Gastroesophageal sphincter (tissue), 4 donors: ENCODE results near the gene ACADVL. TPM values are rescaled to one million over a fixed set of nuclear protein-coding genes. Genes with fewer than 3 reads are reported as not detected.
"Not testable (repeated sequence)": the region's sequence is repeated elsewhere in the genome, so short reads cannot be mapped to it uniquely, and the experiment has no call there.

ENCODE experiments used
- ATAC-seq: fragments of 150-250 bp; one replicate; pipeline ENCODE4 v1.9.1; 2016; ENCODE audit warnings: mild to moderate bottlenecking, moderate library complexity
- H3K27ac ChIP-seq, 4 donors: fragments of 200-600 bp; sonication (generic) in 3 of 4; 1 replicate in 3 of 4; 2 replicates in 1 of 4; pipeline ENCODE4 v1.5.1; 2016 to 2019
- H3K27me3 ChIP-seq: fragments of 200-600 bp; sonication (generic); one replicate; pipeline ENCODE4 v1.5.1; 2019
- H3K36me3 ChIP-seq, 2 donors: fragments of 200-600 bp; sonication (generic); one replicate each; pipeline ENCODE4 v1.5.1; 2019; ENCODE audit warnings: control low read depth in 1 of 2
- H3K4me1 ChIP-seq, 3 donors: fragments of 200-600 bp; sonication (generic); 1 replicate in 2 of 3; 2 replicates in 1 of 3; pipeline ENCODE4 v1.5.1; 2016 to 2019; ENCODE audit warnings: control low read depth in 2 of 3
- H3K4me3 ChIP-seq, 2 donors: fragments of 200-600 bp; sonication (generic); one replicate each; pipeline ENCODE4 v1.5.1; 2019; ENCODE audit warnings: mild to moderate bottlenecking in 1 of 2, moderate library complexity in 1 of 2
- H3K9me3 ChIP-seq, 3 donors: fragments of 200-600 bp; sonication (generic); one replicate each; pipeline ENCODE4 v1.5.1; 2017 to 2019; ENCODE audit warnings: control low read depth in 2 of 3
- EP300 ChIP-seq: sonication (generic); formaldehyde crosslinking; IDR thresholded peaks from one replicate; pipeline ENCODE4 v1.6.1; 2017; ENCODE audit warnings: antibody characterized with exemption, mild to moderate bottlenecking
- POLR2A ChIP-seq, 2 donors: fragments of 450-650 bp; IDR thresholded peaks; one replicate each; pipeline ENCODE4 v1.6.1; 2017; ENCODE audit warnings: antibody characterized with exemption in 2 of 2, mild to moderate bottlenecking in 2 of 2, moderate library complexity in 1 of 2
- POLR2AphosphoS5 ChIP-seq: sonication (generic); formaldehyde crosslinking; IDR thresholded peaks from one replicate; pipeline ENCODE4 v1.6.1; 2017; ENCODE audit warnings: antibody characterized with exemption
- WGBS, 2 donors: methylation state at CpG; one replicate each; pipeline ENCODE4 v1.1.5; 2018; ENCODE audit warnings: low coverage in 1 of 2; 5-methylcytosine and 5-hydroxymethylcytosine counted together
- total RNA-seq, 4 donors: library from RNA; depleted of rRNA; stranded (reverse); fragments of >200 nt; gene quantifications; one replicate each; pipeline ENCODE4 v1.1.0, GENCODE V29; 2016
- TF ChIP-seq, protein P1 (sequence below), 4 experiments: fragments of 200-600 bp in 2 of 4; fragments of 450-650 bp in 2 of 4; sonication (generic) in 1 of 4; IDR thresholded peaks; one replicate each; pipeline ENCODE4 v1.5.1; 2017 to 2019; ENCODE audit warnings: antibody characterized with exemption in 4 of 4, mild to moderate bottlenecking in 2 of 4, moderate library complexity in 2 of 4

ACADVL gene
- total RNA-seq, 4 donors from 2014 or later = 331 to 508 (median 475) TPM

DNA sequence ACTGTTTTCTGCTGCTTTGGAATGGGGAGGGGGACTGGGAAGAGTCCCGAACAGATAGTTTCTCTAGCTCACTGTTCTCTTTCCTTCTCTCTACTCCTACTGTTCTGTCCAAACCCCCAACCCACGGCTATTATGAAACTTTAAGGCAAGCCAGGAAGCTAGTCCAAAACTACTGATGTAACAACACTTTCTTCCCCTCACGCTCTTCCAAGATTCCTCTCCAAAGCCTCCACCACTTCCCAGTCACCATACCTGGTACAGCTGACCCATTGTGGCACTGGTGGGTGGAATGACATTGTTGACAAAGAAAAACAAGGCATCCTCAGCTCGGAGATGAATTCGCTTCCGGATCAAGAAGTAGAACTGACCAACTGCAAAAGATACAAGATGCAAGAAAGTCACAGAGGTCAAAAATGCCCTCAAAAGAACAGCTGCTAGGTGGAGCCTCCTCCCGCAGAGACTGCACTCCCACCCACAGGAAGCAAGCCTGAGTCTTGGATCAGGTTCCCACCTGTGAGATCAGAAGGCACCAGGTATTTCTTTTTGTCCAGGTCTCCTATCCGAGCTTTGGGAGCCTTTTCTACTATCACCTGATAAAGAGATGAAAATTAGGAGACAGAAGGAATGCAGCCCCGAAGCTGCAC is 21.5 kb downstream of the ACADVL start:
- Histone ChIP-seq H3K4me1 (peaks cover 8 to 55% (median 28%) of the 10 kb centered on the region in 3 donors), H3K4me3 (peak overlapping the region; percentile 78 to 87), H3K27me3 (no peaks in the 10 kb centered on the region), H3K9me3 (no peaks in the 10 kb centered on the region), H3K36me3 (peaks cover 0 to 48% of the 10 kb centered on the region in 2 donors), H3K27ac (peak overlapping the region; percentile 80 to 98 (median 96))
- WGBS, 2 donors = 27 to 34% methylated on average over 6 to 9 of the region's 9 CpGs
- TF ChIP-seq POLR2A (IDR thresholded peaks at IDR 0.05) = no peak
- TF ChIP-seq, protein P1, sequence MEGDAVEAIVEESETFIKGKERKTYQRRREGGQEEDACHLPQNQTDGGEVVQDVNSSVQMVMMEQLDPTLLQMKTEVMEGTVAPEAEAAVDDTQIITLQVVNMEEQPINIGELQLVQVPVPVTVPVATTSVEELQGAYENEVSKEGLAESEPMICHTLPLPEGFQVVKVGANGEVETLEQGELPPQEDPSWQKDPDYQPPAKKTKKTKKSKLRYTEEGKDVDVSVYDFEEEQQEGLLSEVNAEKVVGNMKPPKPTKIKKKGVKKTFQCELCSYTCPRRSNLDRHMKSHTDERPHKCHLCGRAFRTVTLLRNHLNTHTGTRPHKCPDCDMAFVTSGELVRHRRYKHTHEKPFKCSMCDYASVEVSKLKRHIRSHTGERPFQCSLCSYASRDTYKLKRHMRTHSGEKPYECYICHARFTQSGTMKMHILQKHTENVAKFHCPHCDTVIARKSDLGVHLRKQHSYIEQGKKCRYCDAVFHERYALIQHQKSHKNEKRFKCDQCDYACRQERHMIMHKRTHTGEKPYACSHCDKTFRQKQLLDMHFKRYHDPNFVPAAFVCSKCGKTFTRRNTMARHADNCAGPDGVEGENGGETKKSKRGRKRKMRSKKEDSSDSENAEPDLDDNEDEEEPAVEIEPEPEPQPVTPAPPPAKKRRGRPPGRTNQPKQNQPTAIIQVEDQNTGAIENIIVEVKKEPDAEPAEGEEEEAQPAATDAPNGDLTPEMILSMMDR (IDR thresholded peaks at IDR 0.05) = no peak
- no peak for TF ChIP-seq POLR2AphosphoS5
- no peak for TF ChIP-seq EP300
- no peak for ATAC-seq

DNA sequence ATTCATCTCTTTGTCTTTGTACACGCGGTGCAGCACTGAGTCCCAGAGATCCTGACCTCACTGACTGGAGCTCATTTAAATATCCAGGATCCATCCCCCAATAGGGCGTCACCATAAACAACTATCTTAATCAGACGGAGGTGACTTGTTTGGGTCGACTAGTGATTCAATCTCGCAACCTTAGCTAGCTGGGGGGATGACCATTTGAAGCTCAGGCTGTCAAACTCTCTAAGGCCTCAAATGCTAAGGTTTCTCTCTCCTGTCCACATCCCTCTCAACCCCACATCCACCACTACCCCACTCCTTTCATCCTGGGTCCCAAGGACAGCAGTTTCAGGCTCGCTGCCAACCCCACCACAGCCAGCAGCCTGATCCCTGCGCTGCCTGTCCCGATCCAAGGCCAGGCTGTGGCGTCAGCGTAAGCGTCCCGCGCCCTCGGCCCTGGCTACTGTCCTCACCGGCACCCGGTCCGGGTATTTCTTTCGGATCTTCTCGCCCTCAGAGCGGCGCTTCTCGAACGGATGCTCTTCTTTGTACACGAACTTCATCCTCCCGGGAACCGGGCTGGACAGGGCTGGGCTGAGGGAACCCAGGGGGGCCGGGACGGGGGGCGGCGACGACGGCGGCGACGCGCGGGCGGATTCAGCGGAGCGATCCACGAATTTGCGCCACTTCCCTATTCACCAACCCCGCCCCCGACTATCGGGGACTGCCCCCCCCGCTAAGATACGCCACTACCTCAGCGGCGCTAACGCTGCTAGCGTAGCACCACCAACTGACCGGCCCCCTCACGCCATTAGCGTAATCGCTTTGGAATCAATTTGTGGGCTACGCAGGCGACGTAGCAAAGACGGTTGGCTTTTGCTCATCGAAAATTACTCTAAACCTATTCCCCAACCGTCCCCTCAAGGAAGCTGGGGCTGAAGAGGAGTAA is 22.3 kb downstream of the ACADVL start, which contains the start of gene GABARAP:
Gene GABARAP (minus strand): TSS at position 667 of the 934 bp plus-strand sequence. CDS start 119 bp downstream, at position 548.
- Histone ChIP-seq H3K9me3 (no peaks in the 10 kb centered on the region), H3K4me1 (peaks cover 8 to 51% (median 28%) of the 10 kb centered on the region in 3 donors), H3K27me3 (no peaks in the 10 kb centered on the region), H3K36me3 (peaks cover 0 to 50% of the 10 kb centered on the region in 2 donors), H3K27ac (peak within 1 kb of the TSS; percentile 80 to 98 (median 96)), H3K4me3 (peak within 1 kb of the TSS; percentile 78 to 87)
- 1 to 2% methylated on average over 4 to 23 of the region's 62 CpGs for WGBS, 2 donors
- ATAC-seq = peak; percentile 37
- TF ChIP-seq POLR2A (IDR thresholded peaks at IDR 0.05) = peak; percentile 30 to 59
- TF ChIP-seq EP300 = no peak
- TF ChIP-seq, protein P1 (IDR thresholded peaks at IDR 0.05) = peak in 1 of 4 experiments; percentile 12
- TF ChIP-seq POLR2AphosphoS5 = peak; percentile 49

DNA sequence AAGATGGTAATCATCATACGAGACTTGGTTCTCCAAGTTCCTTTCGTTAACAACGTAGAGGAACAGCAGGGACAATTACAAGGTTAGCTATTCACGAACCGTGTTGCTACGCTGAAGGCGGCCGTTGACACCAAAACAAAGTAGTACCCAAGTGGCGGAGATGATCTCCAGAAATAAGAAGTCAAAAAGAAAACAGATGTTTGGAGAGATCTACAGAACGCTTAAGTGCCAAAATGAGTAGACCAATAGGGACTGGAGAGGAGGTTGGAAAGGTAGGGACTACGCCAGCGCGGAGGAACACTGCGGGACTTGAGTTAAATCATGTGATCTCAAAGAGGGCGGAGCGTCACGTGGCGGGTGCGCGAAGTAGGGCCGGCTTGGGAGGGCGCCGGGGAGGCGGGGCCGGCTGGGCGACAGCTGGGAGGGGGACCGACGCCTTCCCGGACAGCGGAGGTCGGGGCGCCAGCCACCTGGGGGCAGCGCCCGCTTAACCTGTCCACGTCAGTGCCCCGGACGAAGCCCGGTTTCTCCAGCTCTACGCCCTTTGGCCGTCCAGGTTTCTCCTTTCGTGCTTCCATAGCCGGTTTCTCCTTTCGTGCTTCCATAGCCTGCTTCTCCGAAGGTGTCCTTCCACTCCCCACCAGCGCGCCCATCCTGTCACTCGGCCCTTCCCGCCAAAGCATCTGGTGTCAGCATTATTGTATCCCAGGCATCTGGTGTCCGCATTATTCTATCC is 23.1 kb downstream of the ACADVL start:
- H3K27ac ChIP-seq = peak overlapping the region; percentile 80 to 98 (median 96)
- ATAC-seq = peak; percentile 40
- peaks cover 8 to 52% (median 25%) of the 10 kb centered on the region in 3 donors for H3K4me1 ChIP-seq
- no peaks in the 10 kb centered on the region for H3K9me3 ChIP-seq
- 1 to 2% methylated on average over 25 to 27 of the region's 49 CpGs for WGBS, 2 donors
- peak overlapping the region; percentile 78 to 87 for H3K4me3 ChIP-seq
- no peaks in the 10 kb centered on the region for H3K27me3 ChIP-seq
- peak; percentile 69 for TF ChIP-seq POLR2A (IDR thresholded peaks at IDR 0.05)
- TF ChIP-seq EP300 = no peak
- peak; percentile 96 for TF ChIP-seq POLR2AphosphoS5
- TF ChIP-seq, protein P1 (IDR thresholded peaks at IDR 0.05) = peak in 2 of 4 experiments; percentile 14 to 27
- H3K36me3 ChIP-seq = peaks cover 0 to 51% of the 10 kb centered on the region in 2 donors

DNA sequence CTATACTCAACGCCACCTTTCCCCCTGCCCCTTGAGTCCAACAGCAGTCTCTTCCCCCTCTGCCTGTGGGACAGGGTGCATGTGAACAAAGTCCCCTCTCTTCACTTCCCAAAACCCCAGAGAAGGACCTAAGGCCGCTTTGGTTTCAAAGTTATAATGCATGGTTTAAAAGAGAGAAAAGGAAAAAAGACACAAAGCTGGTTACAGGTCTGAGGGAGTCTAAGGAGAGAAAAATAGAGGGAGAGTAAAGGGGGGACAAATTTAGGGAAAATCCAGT is 23.7 kb downstream of the ACADVL start:
- no peak for TF ChIP-seq POLR2A (IDR thresholded peaks at IDR 0.05)
- Histone ChIP-seq H3K27ac (peak overlapping the region; percentile 80 to 98 (median 96)), H3K36me3 (peaks cover 0 to 51% of the 10 kb centered on the region in 2 donors), H3K4me3 (peak overlapping the region; percentile 78 to 87), H3K9me3 (no peaks in the 10 kb centered on the region), H3K27me3 (no peaks in the 10 kb centered on the region), H3K4me1 (peaks cover 8 to 55% (median 25%) of the 10 kb centered on the region in 3 donors)
- 38% methylated on average over 1 of the region's 2 CpGs; no CpG with 5 or more reads in 1 of the 2 donors for WGBS, 2 donors
- ATAC-seq = no peak

DNA sequence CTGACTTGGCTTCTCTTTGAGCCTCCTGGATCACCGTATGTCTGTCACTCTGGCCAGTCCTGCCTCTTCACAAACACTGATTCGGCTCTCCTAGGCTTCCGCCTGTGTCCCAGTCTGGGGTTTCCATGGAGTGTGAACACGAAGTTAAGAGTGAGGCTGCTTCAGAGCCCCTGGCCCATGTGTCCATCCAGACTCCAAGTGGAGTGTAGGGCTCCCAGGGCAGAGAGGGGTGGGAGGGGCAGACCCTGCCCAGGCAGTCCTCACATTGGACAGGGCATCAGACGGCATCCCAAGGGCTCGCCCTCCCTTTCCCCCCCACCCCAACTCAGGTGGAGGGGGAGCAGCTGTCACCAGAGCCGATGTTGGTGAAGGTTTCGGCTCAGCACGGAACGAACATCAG is 24.1 kb downstream of the ACADVL start:
- WGBS, 2 donors = 58 to 65% methylated on average over 2 to 3 of the region's 10 CpGs
- not testable (repeated sequence) for H3K9me3 ChIP-seq, ATAC-seq, H3K27me3 ChIP-seq
- peaks cover 0 to 51% of the 10 kb centered on the region in 2 donors for H3K36me3 ChIP-seq
- peaks cover 8 to 60% (median 27%) of the 10 kb centered on the region in 3 donors for H3K4me1 ChIP-seq
- peak overlapping the region in 1 of 2 donors; percentile 87 for H3K4me3 ChIP-seq
- H3K27ac ChIP-seq = peak overlapping the region in 3 of 4 donors; percentile 94 to 98 (median 98)
